Tibial nerve (tissue), 4 donors: ENCODE results near the gene MAPK13. TPM values are rescaled to one million over a fixed set of nuclear protein-coding genes. Genes with fewer than 3 reads are reported as not detected.
"Not testable (repeated sequence)": the region's sequence is repeated elsewhere in the genome, so short reads cannot be mapped to it uniquely, and the experiment has no call there.

Experiments
- DNase-seq, 2 donors: peaks; one replicate each; pipeline ENCODE4 v3.0.0-alpha.2; 2019; ENCODE audit warnings: low spot score in 2 of 2
- H3K27ac ChIP-seq, 4 donors: fragments of 200-600 bp; sonication (generic) in 3 of 4; one replicate each; pipeline ENCODE4 v1.5.1; 2017 to 2019; ENCODE audit warnings: mild to moderate bottlenecking in 1 of 4
- H3K27me3 ChIP-seq, 2 donors: fragments of 200-600 bp; sonication (generic) in 1 of 2; one replicate each; pipeline versions ENCODE4 v1.5.1 to v1.6.0; 2017 to 2019
- H3K36me3 ChIP-seq, 3 donors: fragments of 200-600 bp; sonication (generic); one replicate each; pipeline ENCODE4 v1.5.1; 2018 to 2019
- H3K4me1 ChIP-seq, 4 donors: fragments of 200-600 bp; sonication (generic) in 3 of 4; one replicate each; pipeline ENCODE4 v1.5.1; 2017 to 2019
- H3K4me3 ChIP-seq, 4 donors: fragments of 200-600 bp; sonication (generic) in 3 of 4; one replicate each; pipeline ENCODE4 v1.5.1; 2017 to 2019; ENCODE audit warnings: mild to moderate bottlenecking in 1 of 4, moderate library complexity in 1 of 4
- H3K9me3 ChIP-seq, 4 donors: fragments of 200-600 bp; sonication (generic) in 3 of 4; one replicate each; pipeline ENCODE4 v1.5.1; 2017 to 2019
- EP300 ChIP-seq, 2 donors: sonication (generic); formaldehyde crosslinking; IDR thresholded peaks; one replicate each; pipeline ENCODE4 v1.6.1; 2017; ENCODE audit warnings: antibody characterized with exemption in 2 of 2, mild to moderate bottlenecking in 1 of 2
- POLR2A ChIP-seq, 2 donors: fragments of 450-650 bp; IDR thresholded peaks; one replicate each; pipeline ENCODE4 v1.6.1; 2017; ENCODE audit warnings: antibody characterized with exemption in 2 of 2, mild to moderate bottlenecking in 2 of 2, moderate library complexity in 2 of 2
- WGBS, 2 donors: methylation state at CpG; one replicate each; pipeline ENCODE4 v1.1.5; 2018; 5-methylcytosine and 5-hydroxymethylcytosine counted together
- total RNA-seq, 4 donors: library from RNA; depleted of rRNA; stranded (reverse); fragments of >200 nt; gene quantifications; one replicate each; pipeline ENCODE4 v1.1.0, GENCODE V29; 2016
- TF ChIP-seq, protein P1 (sequence below), 5 experiments: fragments of 200-600 bp in 3 of 5; fragments of 450-650 bp in 2 of 5; sonication (generic) in 3 of 5; IDR thresholded peaks; one replicate each; pipeline ENCODE4 v1.5.1; 2016 to 2019; ENCODE audit warnings: antibody characterized with exemption in 5 of 5, mild to moderate bottlenecking in 3 of 5, moderate library complexity in 2 of 5

The MAPK13 gene
- total RNA-seq, 4 donors from 2014 or later, result 2.7 to 11.7 (median 7.2) TPM

DNA sequence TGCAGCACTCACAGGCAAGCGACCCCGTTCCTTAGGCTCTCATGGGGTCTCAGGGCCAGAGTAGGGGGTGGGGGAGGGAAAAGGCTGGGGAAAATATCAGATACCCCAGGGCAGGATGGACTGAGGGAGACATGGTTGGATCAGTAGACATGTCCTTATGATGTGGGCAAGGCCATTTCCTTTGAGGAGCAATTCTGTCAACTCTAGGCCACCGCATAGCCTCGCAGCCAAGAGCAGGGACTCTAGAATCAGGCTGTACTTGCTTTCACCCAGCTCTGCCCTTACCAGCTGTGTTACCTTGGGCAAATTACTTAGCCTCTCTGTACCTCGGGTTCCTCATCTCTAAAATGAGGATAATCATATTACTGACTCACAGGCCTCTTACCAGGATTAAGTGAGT lies 2.2 kb upstream of the MAPK13 start:
- Histone ChIP-seq H3K27me3 (peaks cover 0 to 3% of the 10 kb centered on the region in 2 donors), H3K9me3 (no peaks in the 10 kb centered on the region), H3K4me3 (no peak overlapping the region), H3K27ac (no peak overlapping the region), H3K4me1 (peaks cover 0 to 41% (median 23%) of the 10 kb centered on the region in 4 donors), H3K36me3 (no peaks in the 10 kb centered on the region)
- 93 to 94% methylated on average over 5 of the region's 5 CpGs for WGBS, 2 donors
- DNase-seq, result no peak
- TF ChIP-seq, protein P1, sequence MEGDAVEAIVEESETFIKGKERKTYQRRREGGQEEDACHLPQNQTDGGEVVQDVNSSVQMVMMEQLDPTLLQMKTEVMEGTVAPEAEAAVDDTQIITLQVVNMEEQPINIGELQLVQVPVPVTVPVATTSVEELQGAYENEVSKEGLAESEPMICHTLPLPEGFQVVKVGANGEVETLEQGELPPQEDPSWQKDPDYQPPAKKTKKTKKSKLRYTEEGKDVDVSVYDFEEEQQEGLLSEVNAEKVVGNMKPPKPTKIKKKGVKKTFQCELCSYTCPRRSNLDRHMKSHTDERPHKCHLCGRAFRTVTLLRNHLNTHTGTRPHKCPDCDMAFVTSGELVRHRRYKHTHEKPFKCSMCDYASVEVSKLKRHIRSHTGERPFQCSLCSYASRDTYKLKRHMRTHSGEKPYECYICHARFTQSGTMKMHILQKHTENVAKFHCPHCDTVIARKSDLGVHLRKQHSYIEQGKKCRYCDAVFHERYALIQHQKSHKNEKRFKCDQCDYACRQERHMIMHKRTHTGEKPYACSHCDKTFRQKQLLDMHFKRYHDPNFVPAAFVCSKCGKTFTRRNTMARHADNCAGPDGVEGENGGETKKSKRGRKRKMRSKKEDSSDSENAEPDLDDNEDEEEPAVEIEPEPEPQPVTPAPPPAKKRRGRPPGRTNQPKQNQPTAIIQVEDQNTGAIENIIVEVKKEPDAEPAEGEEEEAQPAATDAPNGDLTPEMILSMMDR (IDR thresholded peaks at IDR 0.05), result no peak
- TF ChIP-seq EP300 (IDR thresholded peaks at IDR 0.05) (no peak), POLR2A (IDR thresholded peaks at IDR 0.05) (no peak)

DNA sequence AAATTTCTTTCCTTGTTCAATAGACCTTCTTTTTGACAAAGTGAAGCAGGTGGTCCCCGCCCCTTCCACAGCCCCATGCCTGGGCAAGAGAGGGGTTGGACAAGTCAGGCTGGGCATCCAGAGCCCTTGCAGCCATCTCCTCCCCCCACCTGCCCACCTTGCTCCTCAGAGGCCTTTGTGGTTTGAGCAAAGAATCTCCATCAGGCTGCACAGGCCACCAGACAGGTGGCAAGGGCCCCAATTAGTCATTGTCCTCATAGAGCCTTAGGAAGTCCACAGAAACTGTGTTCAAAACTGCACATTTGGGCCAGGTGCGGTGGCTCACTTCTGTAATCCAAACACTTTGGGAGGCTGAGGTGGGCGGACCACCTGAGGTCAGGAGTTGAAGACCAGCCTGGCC lies 1.5 kb upstream of the MAPK13 start:
- TF ChIP-seq, protein P1 (IDR thresholded peaks at IDR 0.05), result no peak
- TF ChIP-seq POLR2A (IDR thresholded peaks at IDR 0.05) (no peak), EP300 (IDR thresholded peaks at IDR 0.05) (no peak)
- H3K4me1 ChIP-seq, result peaks cover 0 to 34% (median 20%) of the 10 kb centered on the region in 4 donors
- no peak for DNase-seq
- no peak overlapping the region for H3K27ac ChIP-seq
- H3K36me3 ChIP-seq, result no peaks in the 10 kb centered on the region
- no peaks in the 10 kb centered on the region for H3K9me3 ChIP-seq
- WGBS, 2 donors, result 90 to 97% methylated on average over 3 of the region's 3 CpGs
- H3K27me3 ChIP-seq, result peaks cover 0 to 3% of the 10 kb centered on the region in 2 donors
- H3K4me3 ChIP-seq, result no peak overlapping the region

DNA sequence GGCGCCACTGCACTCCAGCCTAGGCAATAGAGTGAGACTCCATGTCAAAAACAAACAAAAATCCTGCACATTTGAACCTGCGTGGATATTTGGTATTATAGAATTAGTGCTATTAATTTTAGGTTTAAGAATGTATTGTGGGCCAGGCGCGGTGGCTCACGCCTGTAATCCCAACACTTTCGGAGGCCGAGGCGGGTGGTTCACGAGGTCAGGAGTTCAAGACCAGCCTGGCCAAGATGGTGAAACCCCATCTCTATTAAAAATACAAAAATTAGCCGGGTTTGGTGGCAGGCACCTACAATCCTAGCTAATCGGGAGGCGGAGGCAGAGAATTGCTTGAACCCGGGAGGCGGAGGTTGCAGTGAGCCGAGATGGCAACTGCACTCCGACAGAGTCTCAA lies 979 bp upstream of the MAPK13 start:
- H3K4me3 ChIP-seq, DNase-seq, H3K9me3 ChIP-seq, H3K36me3 ChIP-seq, H3K27me3 ChIP-seq, H3K27ac ChIP-seq: not testable (repeated sequence)
- 94 to 97% methylated on average over 16 of the region's 16 CpGs for WGBS, 2 donors
- peaks cover 0 to 28% (median 17%) of the 10 kb centered on the region in 4 donors for H3K4me1 ChIP-seq

DNA sequence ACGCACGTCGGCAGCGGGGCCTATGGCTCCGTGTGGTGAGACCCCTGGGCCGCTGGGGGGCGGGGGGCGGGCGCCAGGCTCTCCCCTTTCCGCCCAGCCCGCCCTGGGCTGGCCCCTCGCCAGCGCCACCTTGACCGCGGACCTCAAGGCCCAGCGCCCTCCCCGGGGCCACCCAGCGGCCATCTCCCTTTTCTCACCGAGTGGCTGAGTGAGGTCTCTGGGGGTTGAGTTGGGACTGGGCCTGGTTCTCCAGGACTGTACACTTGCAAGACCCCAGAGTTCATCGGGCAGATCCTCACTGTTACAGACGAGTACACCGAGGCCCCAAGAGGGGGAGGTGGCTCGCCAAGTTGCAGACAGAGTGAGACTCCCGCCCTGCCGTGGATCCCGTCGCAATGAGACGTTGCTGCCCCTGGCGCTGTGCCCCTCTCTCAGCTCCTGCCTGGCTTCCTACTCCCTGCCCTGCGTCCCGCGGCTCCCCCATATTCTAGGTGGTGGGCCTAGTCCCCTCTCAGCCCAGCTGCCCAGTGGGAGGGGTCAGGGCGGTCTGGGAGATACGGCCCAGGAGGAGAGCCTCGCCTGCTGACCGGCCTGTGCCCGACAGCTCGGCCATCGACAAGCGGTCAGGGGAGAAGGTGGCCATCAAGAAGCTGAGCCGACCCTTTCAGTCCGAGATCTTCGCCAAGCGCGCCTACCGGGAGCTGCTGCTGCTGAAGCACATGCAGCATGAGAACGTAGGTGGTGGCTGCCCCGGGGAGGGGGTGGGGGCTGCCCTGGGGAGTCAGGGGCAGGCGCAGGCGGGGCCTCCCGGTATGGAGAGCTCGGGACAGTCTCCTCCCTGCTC lies 576 bp downstream of the MAPK13 start:
- Histone ChIP-seq H3K9me3 (no peaks in the 10 kb centered on the region), H3K27ac (peak overlapping the region in 3 of 4 donors; percentile 31 to 81 (median 45)), H3K4me1 (peaks cover 0 to 27% (median 17%) of the 10 kb centered on the region in 4 donors), H3K27me3 (peaks cover 0 to 3% of the 10 kb centered on the region in 2 donors), H3K36me3 (no peaks in the 10 kb centered on the region), H3K4me3 (peak overlapping the region; percentile 24 to 60 (median 42))
- DNase-seq, result no peak
- TF ChIP-seq POLR2A (IDR thresholded peaks at IDR 0.05), result no peak
- TF ChIP-seq, protein P1 (IDR thresholded peaks at IDR 0.05), result no peak
- no peak for TF ChIP-seq EP300 (IDR thresholded peaks at IDR 0.05)
- WGBS, 2 donors, result 30 to 31% methylated on average over 28 to 38 of the region's 52 CpGs

DNA sequence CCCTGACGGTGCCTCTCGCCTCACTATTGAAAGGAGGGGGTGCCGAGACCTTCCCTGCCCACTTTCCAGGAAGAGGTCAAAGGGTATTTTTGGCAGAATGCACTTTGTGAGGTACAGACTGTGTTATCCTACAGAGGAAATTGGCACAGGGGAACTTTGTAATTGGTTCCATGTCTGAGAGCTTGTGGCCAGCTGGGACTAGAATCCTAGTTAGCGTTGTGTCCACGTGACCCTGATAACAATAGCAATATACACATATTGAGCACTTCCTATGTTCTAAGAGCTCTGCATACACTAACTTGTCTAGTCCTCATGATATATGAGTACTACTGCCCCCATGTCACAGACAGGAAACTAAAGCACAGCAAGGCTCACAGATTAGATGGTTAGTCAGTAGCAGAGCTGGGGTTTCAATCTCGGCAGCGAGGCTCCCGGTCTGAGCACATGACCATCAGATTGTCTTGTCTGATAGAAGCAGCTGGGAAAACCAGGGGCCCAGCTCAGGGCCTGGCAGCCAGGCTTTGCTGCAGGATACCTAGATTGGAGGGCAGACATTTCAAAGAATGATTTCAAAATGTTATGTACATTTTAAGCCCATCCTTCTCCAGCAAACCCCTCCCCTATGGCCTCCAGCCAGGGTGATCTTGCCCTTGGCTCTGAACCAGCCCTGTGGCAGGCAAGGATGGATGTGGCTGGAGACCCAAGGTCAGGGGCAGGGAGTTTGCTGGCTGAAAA lies 1.4 kb downstream of the MAPK13 start:
- TF ChIP-seq, protein P1 (IDR thresholded peaks at IDR 0.05), result no peak
- no peak for TF ChIP-seq POLR2A (IDR thresholded peaks at IDR 0.05)
- no peak for TF ChIP-seq EP300 (IDR thresholded peaks at IDR 0.05)
- Histone ChIP-seq H3K9me3 (no peaks in the 10 kb centered on the region), H3K36me3 (no peaks in the 10 kb centered on the region), H3K4me3 (peak overlapping the region in 3 of 4 donors; percentile 33 to 60 (median 52)), H3K27ac (peak overlapping the region in 2 of 4 donors; percentile 31 to 81), H3K4me1 (peaks cover 0 to 27% (median 17%) of the 10 kb centered on the region in 4 donors), H3K27me3 (peaks cover 0 to 3% of the 10 kb centered on the region in 2 donors)
- WGBS, 2 donors, result 16 to 31% methylated on average over 8 of the region's 8 CpGs
- DNase-seq, result no peak
